Measurements from ENCODE around the gene MSRB1. TPM values are rescaled to one million over a fixed set of nuclear protein-coding genes. Genes with fewer than 3 reads are reported as not detected.
A peak's percentile ranks its signal among the peaks of the same experiment; 100 is the strongest.

Gene MSRB1
- total and polyA plus RNA-seq, 2 of the 13 experiments (the other 11 are each of a cell fraction or from before 2014, with no cell fraction given) = 32.1 to 75.4 TPM

GRCh38 chr16:1963806-1964505 is 21.0 kb upstream of the MSRB1 start (continued):
- TF ChIP-seq, protein P1, sequence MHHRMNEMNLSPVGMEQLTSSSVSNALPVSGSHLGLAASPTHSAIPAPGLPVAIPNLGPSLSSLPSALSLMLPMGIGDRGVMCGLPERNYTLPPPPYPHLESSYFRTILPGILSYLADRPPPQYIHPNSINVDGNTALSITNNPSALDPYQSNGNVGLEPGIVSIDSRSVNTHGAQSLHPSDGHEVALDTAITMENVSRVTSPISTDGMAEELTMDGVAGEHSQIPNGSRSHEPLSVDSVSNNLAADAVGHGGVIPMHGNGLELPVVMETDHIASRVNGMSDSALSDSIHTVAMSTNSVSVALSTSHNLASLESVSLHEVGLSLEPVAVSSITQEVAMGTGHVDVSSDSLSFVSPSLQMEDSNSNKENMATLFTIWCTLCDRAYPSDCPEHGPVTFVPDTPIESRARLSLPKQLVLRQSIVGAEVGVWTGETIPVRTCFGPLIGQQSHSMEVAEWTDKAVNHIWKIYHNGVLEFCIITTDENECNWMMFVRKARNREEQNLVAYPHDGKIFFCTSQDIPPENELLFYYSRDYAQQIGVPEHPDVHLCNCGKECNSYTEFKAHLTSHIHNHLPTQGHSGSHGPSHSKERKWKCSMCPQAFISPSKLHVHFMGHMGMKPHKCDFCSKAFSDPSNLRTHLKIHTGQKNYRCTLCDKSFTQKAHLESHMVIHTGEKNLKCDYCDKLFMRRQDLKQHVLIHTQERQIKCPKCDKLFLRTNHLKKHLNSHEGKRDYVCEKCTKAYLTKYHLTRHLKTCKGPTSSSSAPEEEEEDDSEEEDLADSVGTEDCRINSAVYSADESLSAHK (CRISPR knock-in tag; IDR thresholded peaks at IDR 0.05; ENCODE audit: borderline replicate concordance) = no peak
- TF ChIP-seq, protein P2, sequence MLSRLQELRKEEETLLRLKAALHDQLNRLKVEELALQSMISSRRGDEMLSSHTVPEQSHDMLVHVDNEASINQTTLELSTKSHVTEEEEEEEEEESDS (CRISPR knock-in tag; IDR thresholded peaks at IDR 0.05; ENCODE audit: borderline replicate concordance) = no peak
- TF ChIP-seq ETV5 (CRISPR knock-in tag; IDR thresholded peaks at IDR 0.05; ENCODE audit: borderline replicate concordance) (no peak), ZZZ3 (CRISPR knock-in tag; IDR thresholded peaks at IDR 0.05; ENCODE audit: borderline replicate concordance) (no peak), CHD2 (IDR thresholded peaks at IDR 0.05; ENCODE audit: low read depth, low read length) (no peak), ASH2L (IDR thresholded peaks at IDR 0.05; ENCODE audit: insufficient read length, low read depth, low read length) (peak; percentile 41), ZNF740 (CRISPR knock-in tag; IDR thresholded peaks at IDR 0.05) (no peak), SNAPC2 (CRISPR knock-in tag; IDR thresholded peaks at IDR 0.05) (peak; percentile 85), KLF16 (CRISPR knock-in tag; IDR thresholded peaks at IDR 0.05) (no peak), AGO2 (optimal IDR thresholded peaks at IDR 0.05; ENCODE audit: low read depth, low read length) (peak; percentile 98), ZNF382 (CRISPR knock-in tag; IDR thresholded peaks at IDR 0.05; ENCODE audit: borderline replicate concordance) (no peak), ELF1 (CRISPR knock-in tag; IDR thresholded peaks at IDR 0.05) (no peak), HNRNPK (IDR thresholded peaks at IDR 0.05; ENCODE audit: low read depth, low read length, poor library complexity, severe bottlenecking) (no peak), ZFX (CRISPR knock-in tag; IDR thresholded peaks at IDR 0.05; ENCODE audit: low read depth) (no peak), ZNF670 (CRISPR knock-in tag; IDR thresholded peaks at IDR 0.05; ENCODE audit: borderline replicate concordance) (0 out of 2 replicates have a peak, but pooled peaks have one; percentile 44), RBM22 (optimal IDR thresholded peaks at IDR 0.05; ENCODE audit: low read length) (peak; percentile 63), KDM2A (CRISPR knock-in tag; IDR thresholded peaks at IDR 0.05; ENCODE audit: borderline replicate concordance, low read depth) (no peak; the same call in 1 of the 2 replicates), ZNF746 (CRISPR knock-in tag; IDR thresholded peaks at IDR 0.05) (no peak), ZBTB37 (CRISPR knock-in tag; IDR thresholded peaks at IDR 0.05) (no peak)
- TF ChIP-seq, protein P3, sequence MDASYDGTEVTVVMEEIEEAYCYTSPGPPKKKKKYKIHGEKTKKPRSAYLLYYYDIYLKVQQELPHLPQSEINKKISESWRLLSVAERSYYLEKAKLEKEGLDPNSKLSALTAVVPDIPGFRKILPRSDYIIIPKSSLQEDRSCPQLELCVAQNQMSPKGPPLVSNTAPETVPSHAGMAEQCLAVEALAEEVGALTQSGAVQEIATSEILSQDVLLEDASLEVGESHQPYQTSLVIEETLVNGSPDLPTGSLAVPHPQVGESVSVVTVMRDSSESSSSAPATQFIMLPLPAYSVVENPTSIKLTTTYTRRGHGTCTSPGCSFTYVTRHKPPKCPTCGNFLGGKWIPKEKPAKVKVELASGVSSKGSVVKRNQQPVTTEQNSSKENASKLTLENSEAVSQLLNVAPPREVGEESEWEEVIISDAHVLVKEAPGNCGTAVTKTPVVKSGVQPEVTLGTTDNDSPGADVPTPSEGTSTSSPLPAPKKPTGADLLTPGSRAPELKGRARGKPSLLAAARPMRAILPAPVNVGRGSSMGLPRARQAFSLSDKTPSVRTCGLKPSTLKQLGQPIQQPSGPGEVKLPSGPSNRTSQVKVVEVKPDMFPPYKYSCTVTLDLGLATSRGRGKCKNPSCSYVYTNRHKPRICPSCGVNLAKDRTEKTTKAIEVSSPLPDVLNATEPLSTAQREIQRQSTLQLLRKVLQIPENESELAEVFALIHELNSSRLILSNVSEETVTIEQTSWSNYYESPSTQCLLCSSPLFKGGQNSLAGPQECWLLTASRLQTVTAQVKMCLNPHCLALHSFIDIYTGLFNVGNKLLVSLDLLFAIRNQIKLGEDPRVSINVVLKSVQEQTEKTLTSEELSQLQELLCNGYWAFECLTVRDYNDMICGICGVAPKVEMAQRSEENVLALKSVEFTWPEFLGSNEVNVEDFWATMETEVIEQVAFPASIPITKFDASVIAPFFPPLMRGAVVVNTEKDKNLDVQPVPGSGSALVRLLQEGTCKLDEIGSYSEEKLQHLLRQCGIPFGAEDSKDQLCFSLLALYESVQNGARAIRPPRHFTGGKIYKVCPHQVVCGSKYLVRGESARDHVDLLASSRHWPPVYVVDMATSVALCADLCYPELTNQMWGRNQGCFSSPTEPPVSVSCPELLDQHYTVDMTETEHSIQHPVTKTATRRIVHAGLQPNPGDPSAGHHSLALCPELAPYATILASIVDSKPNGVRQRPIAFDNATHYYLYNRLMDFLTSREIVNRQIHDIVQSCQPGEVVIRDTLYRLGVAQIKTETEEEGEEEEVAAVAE (CRISPR knock-in tag; IDR thresholded peaks at IDR 0.05; ENCODE audit: borderline replicate concordance) = no peak

Data from HepG2 (cell line).